ENCODE data around the gene PDLIM7.

PDLIM7 gene

DNA sequence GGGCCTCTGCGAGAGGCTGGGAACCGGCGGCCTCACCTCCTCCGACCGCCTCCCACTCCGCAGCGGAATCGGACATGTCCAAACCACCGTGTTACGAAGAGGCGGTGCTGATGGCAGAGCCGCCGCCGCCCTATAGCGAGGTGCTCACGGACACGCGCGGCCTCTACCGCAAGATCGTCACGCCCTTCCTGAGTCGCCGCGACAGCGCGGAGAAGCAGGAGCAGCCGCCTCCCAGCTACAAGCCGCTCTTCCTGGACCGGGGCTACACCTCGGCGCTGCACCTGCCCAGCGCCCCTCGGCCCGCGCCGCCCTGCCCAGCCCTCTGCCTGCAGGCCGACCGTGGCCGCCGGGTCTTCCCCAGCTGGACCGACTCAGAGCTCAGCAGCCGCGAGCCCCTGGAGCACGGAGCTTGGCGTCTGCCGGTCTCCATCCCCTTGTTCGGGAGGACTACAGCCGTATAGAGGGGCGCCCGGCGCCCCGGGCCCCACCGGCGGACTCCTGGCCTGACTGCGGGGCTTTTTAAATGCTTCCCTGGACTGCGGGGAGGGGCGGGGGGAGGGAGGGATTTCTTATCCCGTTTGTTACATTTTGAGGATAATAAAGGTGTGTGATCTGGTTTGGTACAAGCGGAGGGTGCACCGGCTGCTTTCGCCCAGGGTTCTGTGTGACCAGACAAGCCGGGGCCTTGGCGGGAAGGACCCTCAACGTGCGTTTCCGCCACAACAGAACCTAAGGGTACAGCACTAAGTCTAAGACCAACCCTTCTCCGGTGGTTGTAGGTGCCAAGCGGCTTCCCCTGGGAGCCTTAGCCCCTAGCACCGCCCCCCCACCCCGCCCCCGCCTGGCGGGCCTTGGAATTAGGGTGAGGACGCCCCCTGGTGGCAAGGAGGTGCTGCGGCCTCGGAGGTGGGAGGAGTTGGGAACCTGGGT is 41.5 kb downstream of the PDLIM7 start:
- DNase-seq, result peak; percentile 95

- DNase-seq, result peak; percentile 88
These were observed 42.3 kb downstream of the PDLIM7 start for GRCh38 chr5:177455036-177455660.

DNA sequence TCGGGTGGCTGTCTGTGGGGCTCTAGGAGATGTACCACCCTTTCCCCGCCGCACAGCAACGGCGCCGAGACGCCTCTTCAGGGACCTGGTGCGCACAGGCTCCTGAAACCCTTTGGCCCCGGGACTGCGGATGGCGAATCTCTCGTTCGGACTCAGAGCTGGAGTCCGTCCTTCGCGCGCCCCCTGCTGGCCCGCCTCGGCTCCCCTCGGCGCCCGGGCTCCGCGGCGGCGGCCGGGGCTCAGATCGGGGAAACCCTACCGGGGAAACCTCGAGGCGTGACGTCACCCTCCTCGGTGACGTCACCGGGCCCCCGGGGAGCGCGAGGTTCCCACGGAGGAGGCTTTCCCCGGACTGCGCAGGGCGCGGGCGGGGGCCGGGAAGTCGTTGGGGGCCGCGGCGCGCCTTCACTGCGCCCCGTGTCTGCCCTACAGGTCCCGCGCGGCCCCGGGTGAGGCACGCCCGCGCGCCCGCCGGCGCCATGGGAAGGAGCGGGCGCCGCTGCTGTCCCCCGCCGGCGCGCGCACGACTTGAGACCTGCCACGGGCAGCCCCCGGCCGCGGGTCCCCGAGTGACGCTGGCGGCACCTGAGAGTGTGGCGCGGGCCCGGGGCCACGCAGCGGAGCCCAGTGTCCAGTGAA is 42.9 kb downstream of the PDLIM7 start:
- DNase-seq, result peak; percentile 95

GRCh38 chr5:177453852-177454396 is 43.5 kb downstream of the PDLIM7 start:
- no peak for DNase-seq

DNA sequence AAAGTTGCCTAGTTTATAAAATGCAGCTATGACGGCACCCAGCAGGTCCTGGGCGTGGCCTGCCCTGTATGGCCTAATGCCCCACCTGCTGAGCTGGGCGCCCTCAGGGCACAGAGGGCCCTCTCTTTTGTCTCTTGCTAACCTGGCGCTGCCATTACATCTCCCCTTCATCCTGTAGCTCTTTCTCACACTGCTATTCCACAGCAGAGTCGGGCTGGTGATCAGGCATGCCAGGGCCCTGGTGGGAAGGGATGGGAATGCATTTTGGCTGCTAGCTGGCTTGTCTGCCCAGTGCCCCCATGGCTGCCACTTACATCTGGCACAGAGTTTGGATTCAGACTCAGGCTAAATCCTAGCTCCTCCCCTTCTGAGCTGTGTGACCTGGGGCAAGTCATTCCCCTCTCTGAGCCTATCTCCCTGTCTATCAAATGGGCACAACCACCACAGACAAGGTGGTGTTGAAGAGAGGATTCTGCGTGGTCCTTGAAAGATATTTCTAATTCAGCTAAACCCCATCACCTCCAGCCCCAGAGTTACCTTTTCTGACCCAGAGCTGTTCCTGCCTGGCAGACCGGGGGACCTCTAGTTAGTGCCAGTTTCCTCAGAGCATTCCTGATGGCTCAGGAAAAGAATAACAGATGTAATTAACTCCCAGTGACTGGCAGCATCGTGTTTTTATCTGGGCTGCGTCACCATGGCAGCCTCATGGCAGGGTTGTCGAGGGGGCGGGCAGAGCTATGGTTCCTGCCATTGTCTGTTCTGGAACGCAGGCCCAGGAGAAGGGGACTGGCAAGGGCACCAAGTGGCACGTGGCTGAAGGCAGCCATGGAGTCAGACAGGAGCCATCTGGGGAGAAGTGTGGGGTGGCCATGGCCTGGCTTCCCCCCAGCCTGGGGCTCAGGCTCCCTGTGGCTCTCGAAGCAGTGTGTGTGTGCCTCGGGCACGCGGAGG is 44.4 kb downstream of the PDLIM7 start:
- no peak for DNase-seq

DNA sequence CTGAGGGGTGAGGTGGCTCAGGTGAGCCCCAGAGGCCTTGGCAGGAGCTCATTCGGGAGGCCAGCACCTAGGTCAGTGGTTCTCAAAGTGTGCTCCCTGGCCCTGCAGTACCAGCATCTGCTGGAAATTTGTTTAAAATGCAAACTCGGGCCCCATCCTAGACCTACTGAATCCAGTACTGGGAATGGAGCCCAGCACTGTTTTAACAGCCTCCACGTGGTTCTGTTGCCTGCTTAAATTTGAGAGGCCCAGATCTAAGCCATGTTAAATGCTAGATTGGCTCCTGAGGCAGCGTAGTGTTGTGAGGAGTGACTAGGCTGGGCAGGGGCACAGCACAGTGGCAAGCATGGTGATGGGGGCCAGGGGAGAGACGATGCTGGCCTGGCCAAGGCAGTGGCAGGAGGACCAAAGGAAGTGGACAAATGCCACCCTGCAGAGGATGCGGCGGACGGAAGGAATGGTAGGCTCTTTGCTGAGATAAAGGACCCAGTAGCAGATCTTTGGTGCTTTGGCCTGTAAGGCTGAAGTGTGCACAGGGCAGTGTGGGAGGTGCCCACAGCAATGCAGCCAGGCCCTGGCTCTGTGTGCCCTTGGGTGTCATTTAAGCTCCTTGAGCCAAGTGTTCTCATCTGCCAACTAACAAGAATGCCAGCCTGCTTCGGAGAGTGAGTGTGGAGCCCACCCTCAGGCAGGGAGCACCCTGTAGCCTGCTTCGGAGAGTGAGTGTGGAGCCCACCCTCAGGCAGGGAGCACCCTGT is 46.6 kb downstream of the PDLIM7 start:
- DNase-seq, result no peak

DNA sequence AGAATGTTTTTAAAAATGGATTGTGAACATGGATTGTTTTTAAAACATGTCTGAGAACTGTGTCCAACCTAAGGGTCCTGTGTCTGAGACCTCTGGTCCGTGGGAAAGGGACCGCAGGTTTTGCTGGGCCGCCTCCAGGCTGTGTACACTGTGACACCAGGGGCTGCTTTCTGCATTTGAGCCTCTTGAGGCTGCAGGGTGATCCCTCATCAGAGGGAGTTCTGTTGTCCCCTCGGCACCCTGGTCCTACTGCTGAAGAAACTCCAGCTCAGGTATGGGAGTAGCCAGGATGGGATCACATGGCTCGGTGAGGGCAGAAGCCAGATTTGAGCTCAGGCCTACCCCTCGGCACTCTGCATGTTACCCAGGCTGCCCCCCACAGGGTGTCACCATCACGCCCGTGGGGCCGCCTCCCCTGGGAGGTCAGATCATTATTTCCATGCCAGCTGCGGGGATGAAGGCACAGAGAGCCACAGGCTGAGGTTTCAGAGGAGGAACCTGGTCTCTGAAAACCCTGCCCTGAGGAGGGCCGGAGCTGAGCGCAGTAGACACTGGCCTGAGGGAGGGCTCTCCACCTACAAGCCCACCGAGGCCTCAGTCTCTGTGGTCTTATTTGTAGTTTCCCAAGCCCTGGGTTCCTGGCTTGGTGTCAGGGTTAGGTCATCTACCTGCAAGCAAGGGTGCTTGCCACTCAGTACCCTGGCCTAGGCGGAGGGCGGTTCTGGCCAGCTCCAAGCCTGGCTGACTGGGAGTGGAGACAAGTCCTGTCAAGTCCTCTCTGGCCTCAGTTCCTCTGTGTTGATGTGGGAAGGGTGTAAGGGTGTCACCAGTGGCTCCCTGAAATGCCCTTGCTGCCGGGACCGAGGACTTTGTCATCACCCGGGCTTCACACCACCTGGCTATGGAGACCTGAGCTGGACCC is 48.0 kb downstream of the PDLIM7 start:
- DNase-seq, result no peak

DNA sequence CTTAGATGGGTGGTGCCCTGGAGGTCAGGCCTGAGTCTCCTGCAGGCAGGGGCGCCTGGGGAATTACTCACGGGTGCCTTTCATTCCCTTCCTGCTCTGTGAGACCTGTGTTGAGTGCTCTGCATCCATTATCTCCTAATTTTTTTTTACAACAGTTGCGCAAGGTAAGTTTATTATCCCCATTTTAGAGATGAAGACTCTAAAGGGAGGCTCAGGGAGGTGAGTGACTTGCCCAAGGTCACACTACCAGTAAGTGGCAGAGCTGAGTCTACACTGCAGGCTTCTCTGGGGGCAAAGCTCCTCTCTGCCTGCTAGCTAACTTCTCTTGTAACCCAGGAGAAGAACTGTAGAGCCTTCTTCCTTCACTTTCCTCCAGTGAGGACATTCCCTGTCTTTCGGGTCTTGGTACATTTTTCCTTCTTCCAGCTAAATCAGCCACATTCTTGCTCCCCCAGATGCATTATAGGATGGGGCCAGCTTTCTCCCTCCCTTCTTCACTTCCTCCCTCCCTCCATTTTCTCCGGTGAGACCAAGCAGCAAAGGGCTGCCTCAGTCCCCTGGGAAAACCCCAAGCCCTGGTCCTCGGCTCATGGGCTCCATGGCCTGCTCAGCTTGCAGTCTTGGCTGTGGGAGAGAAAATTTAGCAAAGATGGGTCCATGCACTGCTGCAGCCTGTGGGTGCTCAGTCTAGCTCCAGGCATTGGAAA is 49.0 kb downstream of the PDLIM7 start:
- no peak for DNase-seq

DNA sequence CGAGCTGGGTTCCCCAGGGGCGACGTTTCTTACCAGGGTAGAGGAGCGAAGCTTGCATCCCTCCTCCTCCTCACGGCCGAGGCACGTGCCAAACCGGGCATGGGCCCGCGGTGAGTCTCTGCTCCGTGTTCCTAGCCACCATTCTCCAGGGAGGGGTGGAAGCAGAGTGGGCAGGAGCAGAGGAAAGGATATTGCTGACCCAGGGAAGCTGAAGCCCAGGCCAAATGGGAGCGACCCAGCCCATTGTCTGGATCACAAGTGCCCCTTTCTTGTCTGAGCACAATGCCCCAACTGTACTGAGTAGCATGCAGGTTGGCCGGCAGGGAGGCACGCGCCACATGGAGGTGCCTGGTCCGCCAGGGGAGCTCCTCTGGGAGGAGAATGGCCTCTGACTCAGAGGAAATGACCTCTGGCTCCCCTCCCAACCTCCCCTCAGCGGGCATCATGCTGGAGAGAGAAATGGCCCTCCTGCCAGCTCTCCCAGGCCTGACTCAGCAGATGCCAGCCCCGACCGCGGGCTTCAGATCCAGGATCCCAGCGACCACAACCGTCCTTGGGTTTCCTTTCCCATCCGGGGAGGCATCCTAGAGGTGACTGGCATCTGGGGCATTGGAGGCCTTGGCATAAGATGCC is 49.7 kb downstream of the PDLIM7 start:
- no peak for DNase-seq

GRCh38 chr5:177447066-177447610 is 50.3 kb downstream of the PDLIM7 start:
- peak; percentile 81 for DNase-seq

DNA sequence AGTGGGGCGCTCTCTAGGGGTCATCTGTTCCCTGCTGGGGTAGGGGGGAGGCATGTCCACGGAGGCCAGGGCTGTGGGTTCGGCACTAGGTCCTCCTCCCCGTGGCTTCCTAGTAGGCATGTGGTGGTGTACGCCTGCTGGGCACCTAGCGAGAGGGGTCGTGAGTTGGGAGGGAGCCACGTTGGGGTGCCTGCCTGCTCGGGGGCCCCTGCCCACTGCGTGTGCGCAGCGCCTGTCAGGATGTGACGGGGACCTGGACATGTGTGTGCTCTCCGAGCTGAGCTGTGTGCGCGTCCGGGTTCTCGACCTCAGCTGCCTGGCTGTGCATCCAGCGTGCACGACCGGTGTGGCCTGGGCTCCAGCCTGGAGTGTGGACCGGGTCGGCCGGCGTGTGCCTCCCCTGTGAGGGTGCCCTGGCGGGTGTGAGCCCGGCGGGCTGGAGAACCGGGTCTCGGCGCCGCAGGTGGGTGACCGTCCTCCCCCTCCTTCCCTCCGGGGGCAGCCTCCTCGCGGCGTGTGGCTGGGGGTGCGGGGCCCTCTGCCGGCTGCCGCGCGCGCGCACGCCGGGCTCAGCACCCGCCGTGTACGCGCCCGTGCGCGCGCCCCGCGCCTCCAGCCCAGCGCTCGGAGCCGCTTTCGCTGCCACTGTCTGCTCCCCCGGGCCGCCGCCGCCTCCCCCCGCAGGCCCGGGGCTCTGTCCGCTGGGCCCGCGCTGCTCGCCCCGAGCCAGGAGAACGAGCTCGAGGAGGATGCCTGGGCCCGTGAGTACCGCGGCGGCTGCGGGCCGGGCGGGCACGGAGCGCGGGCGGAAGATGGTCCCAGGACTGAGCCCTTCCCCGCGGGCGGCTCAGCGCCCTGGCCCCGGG is 51.0 kb downstream of the PDLIM7 start, which contains the start of gene PRR7:
Gene PRR7, plus strand, starts transcription at position 615 of the 866 bp plus-strand sequence. CDS start 8,254 bp downstream, outside the sequence.
- peak; percentile 55 for DNase-seq

DNA sequence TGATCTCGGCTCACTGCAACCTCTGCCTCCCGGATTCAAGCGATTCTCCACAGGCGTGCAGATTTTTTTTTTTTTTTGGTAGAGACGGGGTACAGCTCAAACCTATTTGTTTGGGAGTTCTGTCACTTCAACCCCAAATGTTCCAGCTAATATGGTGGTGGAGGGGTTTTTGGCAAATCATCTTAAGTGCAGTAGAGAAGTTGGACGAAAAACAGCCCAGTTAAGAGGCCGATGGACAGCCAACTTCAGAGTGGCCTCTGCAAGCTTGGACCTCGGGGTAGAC is 51.5 kb downstream of the PDLIM7 start:
- no peak for DNase-seq

GRCh38 chr5:177445052-177445916 is 52.1 kb downstream of the PDLIM7 start:
- no peak for DNase-seq

GRCh38 chr5:177444106-177445051 is 53.0 kb downstream of the PDLIM7 start:
- DNase-seq, result no peak

DNA sequence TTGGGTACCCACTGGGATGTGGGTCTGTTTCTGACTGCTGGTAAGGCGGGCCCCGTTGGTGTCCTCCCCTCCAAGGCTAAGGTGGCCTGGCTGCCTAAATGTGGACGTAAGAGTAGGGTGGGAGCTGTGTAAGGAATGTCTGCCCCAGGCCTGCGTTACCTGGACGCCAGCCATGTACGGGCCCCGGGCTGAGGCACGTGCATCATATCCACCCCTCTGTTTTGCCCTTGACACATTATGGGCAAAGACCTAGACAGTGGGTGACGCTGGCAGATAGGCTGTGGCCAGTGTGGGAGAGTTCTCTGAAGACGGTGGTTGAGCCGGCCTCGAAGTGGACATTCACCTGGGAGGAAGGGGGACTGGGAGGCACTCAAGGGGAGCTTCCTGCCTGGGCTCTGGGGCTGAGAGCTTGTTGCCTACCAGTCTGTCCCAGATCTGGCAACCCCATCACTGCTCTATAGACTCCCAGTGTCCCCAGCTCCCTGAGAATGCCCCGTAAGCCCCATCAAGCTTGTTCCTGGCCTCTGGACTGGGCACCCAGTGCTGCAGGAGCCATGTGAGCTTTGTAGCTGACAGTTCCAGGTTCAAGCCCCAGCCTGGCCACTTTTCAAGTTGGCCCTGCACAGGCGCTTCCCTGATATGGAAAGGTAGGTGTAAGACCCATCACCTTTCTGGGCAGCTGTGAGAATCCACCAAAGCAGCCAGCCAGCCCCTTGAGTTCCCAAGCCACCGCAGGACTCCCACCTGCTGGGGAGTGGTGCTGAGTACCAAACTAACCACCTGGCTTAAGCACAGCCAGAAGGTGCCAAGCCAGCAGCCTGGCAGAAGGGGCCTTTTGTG is 54.0 kb downstream of the PDLIM7 start:
- DNase-seq, result no peak

Measured in effector CD4-positive, alpha-beta T cell (primary cell).